ENCODE measurements around the gene PCSK6.

PCSK6 gene

GRCh38 chr15:101398247-101398646, 91.3 kb downstream of the PCSK6 start:
- no peak for DNase-seq (ENCODE audit: low read depth)

DNA sequence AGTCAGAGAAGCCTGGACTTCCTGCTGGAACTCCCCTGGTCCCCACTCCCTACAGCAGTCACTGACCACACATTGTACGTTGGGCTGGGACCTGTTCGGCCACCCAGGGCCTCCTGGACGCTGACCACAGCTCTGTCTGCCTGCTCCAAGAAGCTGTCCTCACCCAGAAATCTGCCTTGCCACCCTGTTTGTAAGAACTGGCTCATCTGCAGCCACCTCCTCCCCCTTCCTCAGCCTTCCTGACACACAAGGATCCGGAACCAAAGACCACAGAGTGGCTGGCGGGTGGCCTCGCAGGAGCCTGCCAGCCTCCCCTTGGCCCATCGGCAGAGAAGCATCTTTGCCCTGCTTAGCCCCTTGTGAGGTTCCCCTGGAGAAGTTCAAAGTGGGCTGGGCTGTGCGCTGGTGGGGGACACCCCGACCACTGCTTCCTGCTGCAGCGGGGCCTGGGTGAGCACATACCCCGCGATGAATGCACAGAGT, 91.9 kb downstream of the PCSK6 start:
- DNase-seq (ENCODE audit: low read depth), result no peak

GRCh38 chr15:101396484-101397261, 92.8 kb downstream of the PCSK6 start:
- DNase-seq (ENCODE audit: low read depth), result no peak

- DNase-seq (ENCODE audit: low read depth), result no peak
Observed at GRCh38 chr15:101394654-101395053, 94.9 kb downstream of the PCSK6 start.

GRCh38 chr15:101394056-101394630, 95.4 kb downstream of the PCSK6 start:
- no peak for DNase-seq (ENCODE audit: low read depth)

- no peak for DNase-seq (ENCODE audit: low read depth)
Observed at GRCh38 chr15:101393172-101393571, 96.3 kb downstream of the PCSK6 start.

DNA sequence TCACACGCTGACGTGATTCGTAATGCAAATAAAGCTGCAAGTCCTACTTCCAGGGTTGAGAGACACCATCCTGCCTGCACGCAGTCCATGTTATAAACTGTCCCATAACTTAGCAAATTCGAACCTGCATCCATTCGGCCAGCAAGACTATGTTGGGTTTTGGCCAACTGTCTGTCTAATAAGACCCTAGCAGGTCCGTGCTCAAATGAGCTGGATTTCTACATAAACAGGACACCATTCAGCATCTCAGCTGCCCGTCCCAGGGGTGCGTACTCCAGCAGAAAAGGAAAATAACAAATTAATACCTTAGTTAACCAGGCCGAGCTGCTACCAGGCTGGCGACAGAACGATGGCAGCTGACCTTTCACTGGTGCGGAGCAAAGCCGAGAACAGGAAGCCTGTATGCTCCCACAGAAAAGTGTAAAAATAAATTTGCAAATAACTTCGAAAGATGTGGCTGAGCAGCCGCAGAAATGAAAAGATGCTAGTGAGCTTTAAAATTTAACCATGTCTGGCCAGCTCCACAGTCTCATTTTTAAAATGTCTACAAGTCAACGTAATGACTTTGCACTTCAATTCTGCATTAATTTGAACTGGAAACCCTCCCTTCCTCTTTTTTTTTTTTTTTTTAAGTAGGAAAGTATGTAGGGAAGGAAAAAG, 97.4 kb downstream of the PCSK6 start:
- no peak for DNase-seq (ENCODE audit: low read depth)

GRCh38 chr15:101391431-101391830, 98.1 kb downstream of the PCSK6 start:
- no peak for DNase-seq (ENCODE audit: low read depth)

- no peak for DNase-seq (ENCODE audit: low read depth)
Observed at GRCh38 chr15:101390462-101390861, 99.0 kb downstream of the PCSK6 start.

- no peak for DNase-seq (ENCODE audit: low read depth)
Observed at GRCh38 chr15:101390060-101390459, 99.4 kb downstream of the PCSK6 start.

DNA sequence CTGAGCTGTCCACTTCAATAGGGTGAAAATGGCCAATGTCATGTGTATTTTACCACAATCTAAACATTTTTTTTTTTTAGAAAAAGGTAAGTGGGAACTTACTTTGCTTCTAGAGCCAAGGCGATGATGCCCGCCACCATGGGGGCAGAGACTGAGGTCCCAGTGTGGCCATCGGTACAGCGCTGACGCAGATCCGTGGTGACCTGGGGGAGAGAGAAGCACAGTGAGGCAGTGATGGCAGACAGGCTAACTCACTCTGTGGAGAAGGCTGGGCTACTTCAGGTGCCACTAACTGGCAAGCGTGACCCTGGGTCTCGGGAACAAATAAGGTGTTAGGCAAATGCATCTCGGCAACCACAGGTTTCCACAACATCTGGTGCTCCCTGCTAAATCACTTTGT, 100.1 kb downstream of the PCSK6 start:
- DNase-seq (ENCODE audit: low read depth), result no peak

DNA sequence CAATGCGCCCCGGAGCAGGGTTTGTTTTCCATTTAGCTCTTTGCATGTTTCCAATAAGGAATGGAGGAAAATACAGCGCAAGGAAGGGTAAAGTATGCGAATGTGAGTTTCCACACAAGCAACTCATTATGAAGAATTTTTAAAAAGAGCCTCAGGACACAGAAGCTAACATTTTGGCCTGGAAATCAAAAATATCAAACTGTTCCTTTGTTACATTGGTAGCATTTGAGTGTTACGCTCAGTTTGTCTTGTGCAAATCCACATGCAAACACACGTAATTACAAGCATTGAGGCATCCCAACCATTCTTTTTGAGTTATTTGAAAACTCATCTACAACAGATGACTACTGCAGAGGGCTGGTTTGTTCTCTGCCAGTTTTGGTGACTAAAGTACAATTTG, 101.5 kb downstream of the PCSK6 start:
- DNase-seq (ENCODE audit: low read depth), result no peak

DNA sequence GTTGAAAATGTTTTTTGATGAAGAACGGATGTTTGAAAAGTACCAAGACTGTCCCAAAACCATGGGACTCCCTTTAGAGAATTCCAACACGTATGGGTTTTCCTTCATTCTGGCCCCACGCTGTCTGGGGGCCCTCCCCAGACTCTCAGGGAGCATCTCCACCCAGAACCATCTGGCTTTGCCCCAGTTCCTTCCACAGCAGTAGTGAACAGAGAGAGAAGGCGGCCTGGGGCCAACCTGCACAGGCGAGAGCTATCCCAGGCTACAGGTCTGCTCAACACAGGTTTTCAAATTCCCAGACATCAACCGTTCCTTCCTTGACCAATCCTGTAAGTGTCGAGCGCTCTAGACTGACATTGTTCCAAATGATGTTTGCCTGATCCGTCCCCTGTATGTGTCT, 101.9 kb downstream of the PCSK6 start:
- DNase-seq (ENCODE audit: low read depth), result no peak

- DNase-seq (ENCODE audit: low read depth), result no peak
Observed at GRCh38 chr15:101386967-101387366, 102.5 kb downstream of the PCSK6 start.

DNA sequence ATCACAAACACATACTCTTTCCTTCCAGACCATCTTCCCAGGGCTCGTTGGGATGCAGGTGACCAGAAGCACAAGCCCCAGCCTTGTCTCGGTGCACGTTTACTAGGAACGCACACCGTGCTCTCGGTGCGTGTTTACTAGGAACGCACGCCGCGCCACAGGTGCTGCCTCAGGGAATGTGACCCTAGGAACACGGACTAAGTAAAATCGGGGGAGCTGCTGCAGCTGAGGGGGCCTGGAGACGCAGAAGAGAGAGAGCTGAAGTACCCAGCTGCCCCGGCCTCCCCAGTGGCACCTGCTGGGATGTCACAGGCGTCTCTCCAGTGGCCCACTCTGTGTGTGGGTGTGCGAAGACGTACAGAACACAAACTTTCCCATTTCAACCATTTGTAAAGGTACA, 103.5 kb downstream of the PCSK6 start:
- DNase-seq (ENCODE audit: low read depth), result no peak

- DNase-seq (ENCODE audit: low read depth), result no peak
Observed at GRCh38 chr15:101384276-101384675, 105.2 kb downstream of the PCSK6 start.

- DNase-seq (ENCODE audit: low read depth), result no peak
Observed at GRCh38 chr15:101382544-101382943, 107.0 kb downstream of the PCSK6 start.

- DNase-seq (ENCODE audit: low read depth), result no peak
Observed at GRCh38 chr15:101381671-101382212, 107.8 kb downstream of the PCSK6 start.

DNA sequence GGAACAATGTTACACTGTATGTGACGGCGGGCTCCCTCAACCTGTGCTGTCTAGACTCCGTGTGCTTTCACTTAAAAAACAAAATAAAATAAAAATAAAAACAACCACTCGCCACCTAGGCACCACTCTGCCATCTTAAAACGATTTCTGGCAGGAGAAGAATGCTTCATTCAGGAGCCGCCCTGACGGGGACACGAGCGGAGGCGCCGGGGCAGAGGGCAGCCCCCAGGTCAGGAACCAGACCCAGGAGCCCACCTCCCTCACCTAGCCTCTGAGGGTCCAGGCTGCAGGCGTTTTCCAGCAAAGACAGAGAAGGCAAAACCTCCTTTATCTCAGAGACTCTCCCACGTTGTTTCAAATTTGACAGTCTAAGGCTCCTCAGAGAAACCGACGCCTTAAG, 109.4 kb downstream of the PCSK6 start:
- DNase-seq (ENCODE audit: low read depth), result no peak

DNA sequence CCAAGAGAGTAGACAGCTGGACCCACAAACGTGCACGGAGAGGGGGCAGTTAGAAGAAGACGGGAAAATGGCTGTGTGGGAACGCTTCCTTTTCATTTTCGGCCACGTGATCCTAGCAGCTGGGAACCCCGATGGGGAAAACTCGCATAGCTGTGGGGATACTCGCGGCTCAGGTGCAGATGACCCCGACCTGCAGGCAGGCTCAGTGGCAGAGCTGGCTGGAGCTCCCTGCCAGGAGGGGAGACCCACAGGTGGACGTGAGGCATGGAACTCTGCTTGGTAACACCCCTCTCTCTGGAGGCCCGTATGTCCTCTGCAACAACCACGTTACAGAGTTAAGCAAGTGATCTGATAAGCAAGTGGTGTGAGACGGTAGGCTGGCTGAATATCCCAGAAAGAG, 109.9 kb downstream of the PCSK6 start:
- no peak for DNase-seq (ENCODE audit: low read depth)

DNA sequence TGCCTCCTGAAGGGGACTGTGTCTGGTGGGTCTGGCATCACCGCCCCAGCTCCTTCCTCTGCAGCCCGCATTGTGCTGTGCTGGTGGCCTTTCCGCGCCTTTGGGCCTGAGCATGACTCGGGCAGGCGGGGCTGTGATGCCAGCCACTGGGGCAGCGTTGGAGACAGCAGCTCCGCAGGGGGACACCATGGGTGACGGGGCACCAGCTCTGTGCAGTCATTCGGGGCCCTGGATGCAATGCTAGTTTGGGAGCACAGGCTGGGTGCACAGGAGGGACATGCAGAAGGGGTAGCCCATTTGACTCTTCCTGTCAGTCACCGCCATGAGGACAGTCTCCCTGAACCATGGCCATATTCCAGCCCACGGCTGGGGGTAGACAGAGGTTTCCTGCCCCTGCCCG, 110.6 kb downstream of the PCSK6 start:
- DNase-seq (ENCODE audit: low read depth), result no peak

GRCh38 chr15:101378171-101378755, 111.2 kb downstream of the PCSK6 start:
- no peak for DNase-seq (ENCODE audit: low read depth)
